ENCODE data around the gene BPTF.
"Not testable (repeated sequence)": the region's sequence is repeated elsewhere in the genome, so short reads cannot be mapped to it uniquely, and the experiment has no call there.

Gene BPTF

DNA sequence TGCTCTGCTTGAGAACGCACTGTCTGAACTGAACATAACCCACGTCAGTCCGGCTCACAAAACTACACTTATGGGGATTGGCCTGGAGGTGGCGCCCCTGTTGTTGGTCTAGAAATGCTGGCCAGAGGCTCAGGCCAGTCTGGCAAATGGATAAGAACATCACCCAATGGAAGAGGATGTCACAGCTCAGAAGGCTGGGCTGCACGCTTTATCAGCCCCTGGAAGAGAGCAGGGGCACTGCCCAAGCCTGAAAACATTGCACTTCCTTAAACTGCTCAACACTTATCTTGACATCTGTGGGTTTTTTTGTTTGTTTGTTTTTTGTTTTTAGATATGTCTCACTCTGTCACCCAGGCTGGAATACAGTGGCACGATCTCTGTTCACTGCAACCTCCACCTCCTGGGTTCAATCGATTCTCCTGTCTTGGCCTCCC is 24.8 kb upstream of the BPTF start:
- no peak overlapping the region for H3K27ac ChIP-seq

DNA sequence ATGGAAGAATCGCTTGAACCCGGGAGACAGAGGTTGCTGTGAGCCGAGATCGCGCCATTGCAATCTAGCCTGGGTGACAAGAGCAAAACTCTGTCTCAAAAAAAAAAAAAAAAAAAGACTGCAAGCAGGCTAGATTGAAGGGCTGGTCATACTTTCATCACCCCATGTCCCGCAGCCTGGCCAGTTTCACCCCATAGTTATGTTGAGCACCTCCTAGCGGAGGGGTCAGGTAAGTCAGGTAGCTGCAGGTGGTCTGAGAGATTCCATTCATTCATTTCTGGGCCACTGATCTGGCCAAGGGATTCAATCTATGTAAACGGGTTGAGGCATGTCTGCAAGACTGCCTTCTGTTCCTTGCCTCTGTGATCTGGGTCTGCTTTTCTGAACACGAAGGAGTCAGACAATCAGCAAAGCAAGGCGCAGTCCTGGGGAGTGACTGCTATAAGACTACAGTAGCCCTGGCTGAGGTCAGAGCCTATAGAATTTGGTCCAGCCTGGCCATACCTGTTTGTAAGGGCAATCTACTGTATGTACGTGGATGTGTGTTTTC is 23.6 kb upstream of the BPTF start:
- no peak for TF ChIP-seq ZFX (IDR thresholded peaks at IDR 0.05)
- TF ChIP-seq, protein P1, sequence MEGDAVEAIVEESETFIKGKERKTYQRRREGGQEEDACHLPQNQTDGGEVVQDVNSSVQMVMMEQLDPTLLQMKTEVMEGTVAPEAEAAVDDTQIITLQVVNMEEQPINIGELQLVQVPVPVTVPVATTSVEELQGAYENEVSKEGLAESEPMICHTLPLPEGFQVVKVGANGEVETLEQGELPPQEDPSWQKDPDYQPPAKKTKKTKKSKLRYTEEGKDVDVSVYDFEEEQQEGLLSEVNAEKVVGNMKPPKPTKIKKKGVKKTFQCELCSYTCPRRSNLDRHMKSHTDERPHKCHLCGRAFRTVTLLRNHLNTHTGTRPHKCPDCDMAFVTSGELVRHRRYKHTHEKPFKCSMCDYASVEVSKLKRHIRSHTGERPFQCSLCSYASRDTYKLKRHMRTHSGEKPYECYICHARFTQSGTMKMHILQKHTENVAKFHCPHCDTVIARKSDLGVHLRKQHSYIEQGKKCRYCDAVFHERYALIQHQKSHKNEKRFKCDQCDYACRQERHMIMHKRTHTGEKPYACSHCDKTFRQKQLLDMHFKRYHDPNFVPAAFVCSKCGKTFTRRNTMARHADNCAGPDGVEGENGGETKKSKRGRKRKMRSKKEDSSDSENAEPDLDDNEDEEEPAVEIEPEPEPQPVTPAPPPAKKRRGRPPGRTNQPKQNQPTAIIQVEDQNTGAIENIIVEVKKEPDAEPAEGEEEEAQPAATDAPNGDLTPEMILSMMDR (conservative IDR thresholded peaks at IDR 0.05): no peak; the same call in 1 of the 2 replicates
- H3K27ac ChIP-seq: no peak overlapping the region

More for the DNA sequence above, 24.8 kb upstream of the BPTF start:
- TF ChIP-seq ZFX (IDR thresholded peaks at IDR 0.05): no peak
- TF ChIP-seq, protein P1 (conservative IDR thresholded peaks at IDR 0.05): peak; percentile 83

DNA sequence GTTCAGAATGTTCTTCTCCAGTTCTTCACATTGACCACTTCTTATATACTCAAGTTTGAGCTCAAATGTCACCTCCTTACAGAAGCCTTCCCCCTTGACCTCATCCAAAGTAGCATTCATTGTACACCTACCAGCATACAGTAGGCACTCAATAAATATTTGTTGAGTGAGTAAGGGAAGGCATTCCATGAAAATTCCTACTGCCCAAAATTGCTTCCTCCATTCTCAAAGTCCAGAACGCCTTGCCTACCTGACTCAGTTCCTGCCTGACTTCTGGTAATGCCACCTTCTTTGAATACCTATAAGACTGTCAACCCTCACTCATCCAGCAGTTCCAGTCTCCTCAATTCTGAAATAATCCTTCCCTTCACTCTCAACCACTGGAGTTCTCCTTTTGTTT is 14.8 kb upstream of the BPTF start:
- TF ChIP-seq ZFX (IDR thresholded peaks at IDR 0.05): no peak
- TF ChIP-seq, protein P1 (conservative IDR thresholded peaks at IDR 0.05): no peak
- H3K27ac ChIP-seq: no peak overlapping the region

DNA sequence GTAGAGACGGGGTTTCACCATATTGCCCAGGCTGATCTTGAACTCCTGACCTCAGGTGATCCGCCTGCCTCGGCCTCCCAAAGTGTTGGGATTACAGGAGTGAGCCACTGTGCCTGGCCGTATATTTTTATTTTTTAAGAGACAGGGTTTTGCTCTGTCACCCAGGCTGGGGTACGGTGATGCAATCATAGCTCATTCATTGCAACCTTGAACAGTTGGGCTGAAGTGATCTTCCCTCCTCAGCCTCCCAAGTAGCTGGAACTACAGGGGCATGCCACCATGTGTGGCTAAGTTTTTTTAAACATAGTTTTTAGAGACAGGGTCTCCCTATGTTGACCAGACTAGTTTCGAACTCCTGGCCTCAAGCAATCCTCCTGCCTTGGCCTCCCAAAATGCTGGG is 12.9 kb upstream of the BPTF start:
- not testable (repeated sequence) for H3K27ac ChIP-seq

DNA sequence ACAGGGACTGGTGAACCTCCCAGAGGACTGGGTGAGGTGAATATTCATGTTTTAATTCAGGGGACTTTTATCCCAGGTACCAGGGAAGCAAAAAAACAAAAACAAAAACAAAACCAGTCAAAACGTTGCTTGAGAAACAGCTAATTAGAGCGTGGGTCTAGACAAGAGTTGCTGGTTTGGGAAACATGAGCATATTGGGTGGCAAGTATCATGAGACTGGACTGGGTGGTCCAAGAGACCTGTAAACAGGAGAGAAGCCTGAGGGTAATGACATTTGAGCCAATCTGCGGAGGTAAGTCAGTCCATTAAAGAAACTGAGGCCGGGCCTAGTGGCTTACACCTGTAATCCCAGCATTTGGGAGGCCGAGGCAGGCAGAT is 11.5 kb upstream of the BPTF start:
- TF ChIP-seq, protein P1 (conservative IDR thresholded peaks at IDR 0.05): no peak
- no peak for TF ChIP-seq ZFX (IDR thresholded peaks at IDR 0.05)
- H3K27ac ChIP-seq: no peak overlapping the region

DNA sequence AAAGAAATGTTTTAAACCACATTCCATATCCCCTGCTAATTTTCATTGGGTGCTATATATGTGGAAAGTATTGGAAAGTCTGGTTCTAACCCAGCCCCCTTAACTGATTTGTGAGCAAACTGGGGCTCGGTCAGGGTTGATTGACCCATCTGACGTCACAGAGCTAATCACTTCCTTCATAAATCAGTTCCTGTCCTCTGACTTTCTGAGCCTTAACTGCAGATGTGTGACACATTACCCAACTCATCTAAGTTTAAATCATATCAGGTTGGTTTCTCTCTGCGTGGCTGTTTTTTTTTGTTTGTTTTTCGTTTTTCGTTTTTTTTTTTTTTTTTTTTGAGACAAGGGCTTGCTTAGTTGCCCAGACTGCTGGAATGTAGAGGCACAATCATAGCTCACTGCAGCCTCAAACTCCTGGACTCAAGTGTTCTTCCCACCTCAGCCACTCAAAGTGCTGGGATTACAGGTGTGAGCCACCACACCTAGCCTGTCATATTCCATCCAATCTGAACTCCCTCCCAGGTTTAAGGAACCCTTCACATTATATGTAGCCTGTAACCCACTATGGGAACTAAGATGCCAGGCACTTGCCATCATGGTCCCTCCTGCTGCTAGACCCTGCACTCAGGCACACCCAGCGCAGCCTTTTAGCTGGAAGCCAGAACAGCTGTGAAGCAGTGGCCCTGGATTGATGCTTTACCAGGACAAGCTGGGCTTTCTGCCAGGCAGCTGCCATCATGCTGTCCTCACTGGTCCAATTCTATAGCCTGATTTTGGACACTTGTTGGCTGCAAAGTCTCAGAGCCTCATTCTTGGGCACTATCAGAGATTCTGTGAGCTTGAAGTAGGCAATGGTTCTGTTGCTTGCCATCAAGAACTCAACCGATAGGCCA is 6.9 kb upstream of the BPTF start:
- no peak overlapping the region for H3K27ac ChIP-seq
- TF ChIP-seq ZFX (IDR thresholded peaks at IDR 0.05): no peak
- TF ChIP-seq, protein P1 (conservative IDR thresholded peaks at IDR 0.05): no peak

DNA sequence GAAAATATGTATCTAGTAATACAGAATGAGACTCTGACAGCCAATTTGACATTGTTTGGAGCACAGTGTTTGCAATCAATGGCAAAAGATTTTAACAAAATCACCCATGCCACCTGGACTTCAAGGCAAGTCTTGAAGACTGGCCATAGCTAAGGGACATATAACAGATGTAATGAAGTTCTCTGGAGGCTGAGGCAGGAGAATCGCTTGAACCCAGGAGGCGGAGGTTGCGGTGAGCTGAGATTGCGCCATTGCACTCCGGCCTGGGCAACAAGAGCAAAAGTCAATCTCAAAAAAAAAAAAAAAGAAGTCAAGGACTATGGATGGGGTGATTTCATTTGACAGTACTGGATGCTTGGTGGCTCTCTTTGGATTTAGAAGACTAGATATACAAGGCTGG is 5.6 kb upstream of the BPTF start:
- H3K27ac ChIP-seq: no peak overlapping the region
- TF ChIP-seq, protein P1 (conservative IDR thresholded peaks at IDR 0.05): no peak
- no peak for TF ChIP-seq ZFX (IDR thresholded peaks at IDR 0.05)

All from C4-2B (cell line).